Activated CD4-positive, CD25-positive, alpha-beta regulatory T cell treated with anti-CD3 and anti-CD28 coated beads, Interleukin-2, amount 50 U/mL, for 72 hours (primary cell): ENCODE measurements around the gene CCL21.

Experiments used
- DNase-seq: peaks from one replicate; pipeline ENCODE4 v3.0.0; 2021

The CCL21 gene

DNA sequence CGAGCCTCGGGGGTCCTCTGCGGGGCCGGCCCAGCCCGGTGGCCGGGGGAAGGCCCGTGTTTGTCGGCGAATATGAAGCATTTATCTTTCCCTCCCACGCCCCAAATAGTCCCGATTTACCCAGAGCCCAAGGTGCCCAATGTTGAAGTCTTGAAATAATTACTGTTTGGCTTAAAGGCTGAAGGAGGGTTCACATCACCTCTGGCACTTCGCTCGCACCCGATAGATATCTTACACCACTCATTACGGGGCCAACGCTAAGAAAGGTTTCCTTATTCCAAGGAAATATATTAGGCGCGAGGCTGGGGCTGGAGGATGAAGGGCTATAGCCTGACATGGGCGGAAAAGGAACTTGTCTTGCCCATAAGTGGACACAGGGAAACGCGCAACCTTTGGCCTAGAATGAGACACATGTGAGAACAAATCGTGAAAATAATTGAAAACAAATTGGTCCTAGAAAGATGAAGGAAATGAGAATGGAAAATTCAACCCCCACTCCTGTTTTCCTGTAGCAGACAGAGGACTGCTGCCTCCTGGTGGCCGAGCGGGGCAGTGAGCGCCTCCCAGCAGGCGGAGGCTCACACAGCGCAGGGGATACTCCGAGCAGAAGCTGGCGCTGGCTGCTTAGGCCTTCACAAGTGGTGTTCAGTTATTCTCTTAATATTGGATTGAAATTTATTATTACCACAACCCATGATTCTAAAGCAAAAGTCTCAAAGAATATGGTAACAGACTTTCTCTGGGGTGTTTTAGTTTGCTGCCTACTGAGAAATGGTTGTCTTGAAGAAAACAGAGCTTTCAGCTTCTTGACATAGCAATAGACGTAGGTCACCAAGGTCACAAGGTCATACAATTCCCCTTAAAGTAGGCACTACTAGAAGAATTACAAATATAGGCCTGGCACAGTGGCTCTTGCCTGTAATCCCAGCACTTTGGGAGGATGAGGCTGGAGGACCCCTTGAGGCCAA is 7.9 kb downstream of the CCL21 start:
- peak; percentile 82 for DNase-seq

DNA sequence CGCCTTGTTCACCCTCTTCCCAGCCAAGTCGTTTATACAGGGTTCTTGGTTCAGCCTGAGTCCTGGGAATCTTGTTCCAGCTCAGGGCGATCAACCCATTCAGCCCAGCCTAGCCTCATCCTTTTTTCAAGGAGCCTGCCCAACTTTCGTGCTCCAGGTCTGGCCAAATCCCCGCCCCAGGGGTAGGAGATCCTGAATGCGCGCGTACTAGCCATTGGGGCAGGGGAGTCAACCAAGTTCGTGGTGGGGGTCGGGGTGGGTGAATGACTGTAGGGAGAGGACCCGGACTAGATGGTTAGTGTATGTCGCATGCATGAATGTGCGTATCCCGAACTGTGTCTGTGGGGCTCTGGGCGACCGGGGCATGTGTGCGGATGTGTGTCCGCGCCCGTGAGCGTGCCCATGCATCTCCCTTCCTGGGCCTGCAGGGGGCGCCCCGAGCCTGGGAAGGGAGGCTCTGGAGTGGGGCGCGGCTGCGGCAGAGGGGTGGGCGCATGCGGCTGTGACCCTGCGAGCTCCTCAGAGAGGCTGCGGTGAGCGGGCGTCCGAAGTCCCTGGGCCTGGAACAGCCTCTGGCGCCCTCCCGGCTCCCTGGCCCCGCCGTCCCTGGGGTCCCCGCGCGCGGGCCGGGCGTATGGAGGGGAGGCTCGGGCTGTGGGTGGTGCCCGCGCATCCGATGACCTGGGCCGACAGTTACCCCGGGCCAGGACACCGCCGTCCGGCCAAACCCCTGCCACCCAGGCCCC is 8.7 kb downstream of the CCL21 start:
- peak; percentile 84 for DNase-seq

GRCh38 chr9:34694811-34695210 is 15.1 kb downstream of the CCL21 start:
- no peak for DNase-seq

DNA sequence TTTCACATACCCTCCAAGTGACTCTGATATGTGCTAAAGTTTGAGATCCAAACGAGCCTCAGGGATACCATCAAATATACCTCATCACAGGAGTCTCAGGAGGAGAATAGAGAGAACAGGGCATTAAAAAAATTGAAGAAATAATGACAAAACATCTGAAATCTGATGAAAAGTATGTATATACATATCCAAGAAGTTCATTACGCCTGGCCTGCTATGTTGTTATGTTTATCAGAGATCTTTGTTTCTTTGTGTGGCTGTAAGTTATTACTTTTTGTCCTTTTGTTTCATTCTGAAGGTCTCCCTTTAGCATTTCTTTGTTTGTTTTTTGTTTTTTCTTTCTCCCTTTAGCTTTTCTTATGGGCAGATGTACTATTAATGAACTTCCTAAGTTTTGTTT is 16.4 kb downstream of the CCL21 start:
- no peak for DNase-seq

DNA sequence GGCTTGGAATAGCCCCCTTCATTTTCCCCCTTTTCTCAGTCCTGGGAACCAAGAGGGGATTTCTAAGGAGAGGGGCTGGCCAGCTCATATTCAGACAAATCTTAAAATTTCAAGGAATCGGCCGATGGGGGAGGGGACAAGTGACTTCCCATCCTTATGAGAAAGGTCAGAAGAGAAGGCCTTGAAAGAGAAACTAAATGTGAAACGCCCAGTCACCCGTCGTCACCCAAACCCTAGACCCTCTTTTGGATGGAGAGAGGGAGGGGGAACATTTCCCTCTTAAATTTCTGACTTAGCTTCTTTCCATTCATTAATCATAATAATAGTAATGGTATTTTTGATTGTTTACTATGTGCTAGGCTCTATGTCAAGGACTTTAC is 18.0 kb downstream of the CCL21 start:
- DNase-seq = no peak

- no peak for DNase-seq
Observed at GRCh38 chr9:34690983-34691935, 18.7 kb downstream of the CCL21 start, which contains the start of gene CCL19. Gene CCL19 (minus strand): TSS chr9:34691276. CDS start chr9:34691139, 137 bp downstream.

GRCh38 chr9:34689512-34689911 is 20.4 kb downstream of the CCL21 start:
- DNase-seq = no peak

DNA sequence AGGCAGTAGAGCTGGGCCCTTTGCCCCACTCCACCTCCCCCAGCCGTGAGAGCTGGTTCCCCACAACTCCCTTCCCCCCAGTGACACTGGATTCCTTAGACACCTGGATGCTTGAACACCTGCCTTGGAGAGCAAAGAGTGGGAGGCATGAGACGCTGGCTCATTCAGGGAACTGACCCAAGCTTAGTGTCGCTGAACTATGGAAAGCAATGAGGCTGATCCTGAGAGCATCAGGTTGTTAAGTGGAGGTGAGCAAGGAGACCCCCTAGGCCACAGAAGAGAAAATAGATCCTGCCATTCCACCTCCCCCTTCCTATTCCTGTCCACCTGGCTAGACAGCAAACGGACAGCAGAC is 20.8 kb downstream of the CCL21 start:
- DNase-seq = no peak

GRCh38 chr9:34688329-34689115 is 21.4 kb downstream of the CCL21 start:
- DNase-seq = no peak

DNA sequence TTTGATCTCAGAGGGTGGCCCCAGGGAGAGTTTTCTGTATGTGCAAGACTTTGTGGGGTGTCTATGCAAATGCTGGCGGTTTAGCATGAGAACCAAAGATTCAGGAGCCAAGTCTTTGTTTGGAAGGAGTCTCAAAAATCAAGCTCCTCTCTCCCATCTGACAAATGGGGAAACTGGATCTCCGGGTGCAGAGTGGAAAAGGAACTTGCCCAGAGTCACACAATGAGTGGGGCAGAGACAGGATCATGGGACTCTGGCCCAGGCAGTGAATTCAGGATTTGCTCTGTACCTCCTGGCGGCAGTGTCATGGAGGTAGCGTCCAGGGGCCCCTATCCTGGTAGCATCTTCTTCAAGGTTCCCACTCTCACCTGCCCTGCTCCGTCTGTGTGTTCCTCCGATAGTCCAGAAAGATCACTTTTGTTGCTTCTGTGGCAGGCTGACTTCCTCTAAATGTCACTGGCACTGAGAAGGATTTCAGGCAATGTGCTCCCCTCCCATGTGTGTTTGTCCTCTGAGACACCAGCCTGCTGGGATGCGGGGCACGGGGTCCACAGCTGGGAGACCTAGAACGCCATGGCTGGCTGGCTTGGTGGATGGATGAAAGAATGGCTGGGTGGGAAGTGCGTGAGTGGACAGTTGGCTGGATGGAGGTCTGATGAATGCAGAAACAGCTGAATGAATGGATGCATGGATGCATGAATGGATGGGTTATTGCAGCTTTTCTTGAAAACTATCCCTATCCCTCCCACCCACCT is 22.5 kb downstream of the CCL21 start:
- DNase-seq = no peak

DNA sequence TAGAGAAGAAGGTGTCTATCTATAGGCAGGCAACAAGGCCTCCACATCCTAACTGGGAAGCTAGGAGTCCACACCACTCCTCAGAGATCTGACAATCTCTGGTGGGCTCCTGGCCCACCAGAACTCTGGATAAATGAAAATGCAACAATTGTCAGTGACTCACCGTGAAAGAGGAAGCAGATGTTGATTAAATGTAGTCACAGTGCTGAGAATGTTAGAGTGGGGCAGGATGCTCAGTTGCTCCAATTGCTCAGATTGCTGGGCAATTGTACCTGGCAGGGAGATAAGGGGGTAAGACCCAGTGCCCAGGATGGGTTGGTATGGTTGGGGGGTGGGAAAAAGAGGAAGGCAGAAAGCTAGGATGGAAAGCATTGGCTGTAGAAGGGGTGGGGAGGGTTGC is 23.2 kb downstream of the CCL21 start:
- DNase-seq = no peak

DNA sequence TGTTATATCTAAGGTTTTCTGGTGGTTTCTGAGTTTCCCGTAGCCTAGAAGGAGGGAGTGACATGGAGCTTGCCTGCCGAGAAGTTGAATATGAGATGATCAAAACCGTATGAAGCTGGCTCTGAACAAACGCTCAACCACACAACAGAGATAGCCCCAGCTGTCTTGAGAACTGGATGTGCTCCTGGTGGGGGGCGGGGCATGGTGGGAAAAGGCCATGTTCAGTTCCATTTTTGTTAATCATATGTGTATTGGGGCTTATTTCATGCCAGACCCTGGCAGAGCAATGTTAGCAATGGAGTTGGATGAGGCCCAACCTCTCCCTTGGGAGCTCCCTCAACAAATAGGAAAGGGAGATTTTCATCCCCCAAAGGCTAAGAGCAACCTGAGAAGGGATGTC is 23.7 kb downstream of the CCL21 start:
- DNase-seq = no peak

DNA sequence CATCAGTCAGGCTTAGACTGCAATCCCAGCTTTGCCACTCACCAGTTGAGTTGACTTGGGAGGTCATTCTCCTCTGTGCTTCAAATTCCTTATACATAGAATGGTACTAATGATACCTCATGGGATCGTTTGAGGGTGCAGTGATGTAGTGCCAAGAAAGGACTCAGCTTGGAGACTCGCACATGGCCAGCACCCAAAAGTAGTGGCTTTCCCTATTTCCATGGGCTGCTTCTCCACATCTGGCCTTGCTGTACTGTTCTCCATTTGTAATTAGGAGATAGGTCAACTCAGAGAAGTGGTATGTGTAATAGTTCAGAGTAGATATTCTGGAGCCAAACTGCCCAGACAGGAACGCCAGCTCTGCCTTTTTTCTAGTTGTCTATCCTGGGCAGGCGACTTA is 24.3 kb downstream of the CCL21 start:
- DNase-seq = no peak

- DNase-seq = no peak
Observed at GRCh38 chr9:34684816-34685215, 25.1 kb downstream of the CCL21 start.

GRCh38 chr9:34684145-34684544 is 25.8 kb downstream of the CCL21 start:
- no peak for DNase-seq

GRCh38 chr9:34675869-34676268 is 34.1 kb downstream of the CCL21 start:
- no peak for DNase-seq

DNA sequence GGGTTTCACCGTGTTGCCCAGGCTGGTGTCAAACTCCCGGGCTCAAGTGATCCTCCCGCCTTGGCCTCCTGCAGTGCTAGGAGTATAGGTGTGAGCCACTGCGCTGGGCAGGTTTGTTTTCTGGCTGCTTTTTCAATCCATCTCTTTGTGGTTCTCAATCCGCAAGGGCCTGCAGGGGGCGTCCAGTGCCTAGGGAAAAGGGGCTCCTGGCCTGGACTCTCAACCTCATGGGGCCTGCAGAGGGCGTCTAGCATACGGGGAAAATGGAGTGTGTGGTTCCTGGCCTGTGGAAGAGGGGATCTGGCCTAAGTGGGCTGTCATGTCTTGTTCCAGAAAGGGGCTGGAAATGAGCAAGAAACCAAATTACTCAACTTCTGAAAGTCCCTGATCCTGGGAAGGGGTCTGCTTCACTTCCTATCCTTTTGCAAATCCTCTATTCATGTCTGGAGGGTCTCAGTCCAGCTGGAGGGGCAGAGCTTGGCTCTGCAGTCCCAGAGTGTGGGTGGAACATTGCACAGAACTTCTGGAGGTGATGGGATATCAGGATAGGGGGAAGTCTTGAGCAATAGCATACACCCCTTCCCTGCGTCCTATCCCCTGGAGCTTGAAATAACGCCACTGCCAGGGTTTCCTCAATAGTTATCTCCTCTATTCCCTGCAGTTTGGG is 34.8 kb downstream of the CCL21 start:
- DNase-seq = no peak

DNA sequence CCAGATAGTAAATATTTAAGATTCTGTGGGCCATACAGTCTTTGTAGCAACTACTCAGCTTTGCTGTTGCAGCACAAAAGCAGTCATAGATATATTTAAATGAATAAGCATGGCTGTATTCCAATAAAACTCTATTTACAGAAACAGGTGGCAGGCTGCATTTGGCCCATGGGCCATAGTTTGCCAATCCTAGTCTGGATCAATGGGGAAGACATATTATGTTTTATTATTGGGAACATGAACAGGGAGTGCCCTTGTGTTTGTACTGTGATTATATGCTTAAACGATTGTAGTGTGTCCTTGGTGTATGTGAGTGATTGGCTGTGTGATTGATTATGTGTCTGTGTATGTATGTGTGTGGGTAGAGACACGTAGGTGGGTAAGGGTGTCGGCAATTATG is 35.5 kb downstream of the CCL21 start:
- DNase-seq = no peak

DNA sequence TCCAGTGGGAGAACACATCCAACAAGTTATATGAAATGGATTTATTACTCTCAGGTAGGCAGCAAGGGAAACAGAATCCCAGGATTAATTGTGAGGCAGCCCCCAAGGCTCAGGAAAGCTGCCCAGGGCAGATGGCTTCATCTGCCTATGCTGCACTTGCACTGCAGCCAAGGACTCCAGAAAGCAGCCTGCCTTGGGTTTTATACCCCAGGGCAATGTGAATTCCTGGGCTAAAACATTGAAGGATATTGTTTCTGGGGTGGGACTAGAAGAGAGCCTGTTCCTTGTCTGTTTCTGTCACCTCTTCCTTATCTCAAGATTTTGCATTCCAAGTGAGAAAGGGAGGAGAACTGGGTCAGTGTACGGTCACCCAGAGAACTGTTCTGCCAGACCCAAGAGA is 38.6 kb downstream of the CCL21 start:
- DNase-seq = no peak

DNA sequence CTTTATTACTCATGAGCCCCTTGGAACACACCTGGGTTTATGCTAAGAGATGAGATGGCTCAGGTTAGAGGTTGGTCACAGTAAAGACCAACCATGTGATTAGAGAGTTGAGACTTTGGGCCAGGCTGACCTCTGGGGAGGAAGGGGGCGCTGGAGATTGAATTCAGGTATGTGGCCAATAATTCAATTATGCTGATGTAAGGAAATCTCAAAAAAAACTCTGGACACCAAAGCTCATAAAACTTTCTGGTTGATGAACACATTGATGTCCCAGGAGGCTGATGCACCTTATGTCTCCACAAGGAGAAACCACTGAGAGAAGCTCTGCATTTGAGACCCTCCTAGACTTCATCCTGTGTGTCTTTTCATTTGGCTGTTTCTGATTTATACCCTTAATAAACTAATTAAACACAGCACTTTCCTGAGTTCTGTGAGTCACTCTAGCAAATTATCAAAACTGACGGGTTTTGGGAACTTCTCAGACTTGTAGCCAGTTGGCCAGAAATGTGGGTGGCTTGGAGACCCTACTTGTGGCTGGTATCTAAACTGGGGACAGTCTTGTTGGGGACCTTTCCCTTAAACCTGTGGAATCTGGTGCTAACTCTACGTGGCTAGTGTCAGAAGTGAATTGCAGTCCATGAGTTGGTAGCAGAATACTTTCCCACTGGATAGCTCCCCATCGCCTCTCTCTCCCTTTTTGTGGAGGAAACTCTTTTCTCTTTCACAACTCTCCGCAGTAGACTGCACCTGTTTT is 40.0 kb downstream of the CCL21 start:
- no peak for DNase-seq
